Measurements from ENCODE around the gene TPCN2.
"Not testable (repeated sequence)": the region's sequence is repeated elsewhere in the genome, so short reads cannot be mapped to it uniquely, and the experiment has no call there.

The TPCN2 gene

DNA sequence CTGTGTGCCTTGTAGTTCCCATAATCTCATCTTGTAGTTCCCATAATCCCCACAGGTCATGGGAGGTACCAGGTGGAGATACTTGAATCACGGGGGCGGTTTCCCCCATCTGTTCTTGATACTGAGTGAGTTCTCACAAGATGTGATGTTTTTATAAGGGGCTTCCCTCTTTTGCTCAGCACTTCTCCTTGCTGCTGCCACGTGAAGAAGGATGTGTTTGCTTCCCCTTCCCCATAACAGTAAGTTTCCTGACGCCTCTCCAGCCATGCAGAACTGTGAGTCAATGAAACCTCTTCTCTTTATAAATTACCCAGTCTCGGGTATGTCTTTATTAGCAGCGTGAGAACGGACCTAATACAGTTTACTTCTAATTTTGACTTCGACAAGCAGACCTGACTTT lies 93.0 kb downstream of the TPCN2 start:
- Histone ChIP-seq H3K27me3 (ENCODE audit: insufficient read depth, low read depth, severe bottlenecking) (no peaks in the 10 kb centered on the region), H3K27ac (no peak overlapping the region), H3K36me3 (no peaks in the 10 kb centered on the region), H3K4me3 (ENCODE audit: low read depth, low read length) (no peak overlapping the region), H3K9me3 (ENCODE audit: severe bottlenecking) (peaks cover 10% of the 10 kb centered on the region)
- DNase-seq: peak; percentile 38
- TF ChIP-seq, protein P1, sequence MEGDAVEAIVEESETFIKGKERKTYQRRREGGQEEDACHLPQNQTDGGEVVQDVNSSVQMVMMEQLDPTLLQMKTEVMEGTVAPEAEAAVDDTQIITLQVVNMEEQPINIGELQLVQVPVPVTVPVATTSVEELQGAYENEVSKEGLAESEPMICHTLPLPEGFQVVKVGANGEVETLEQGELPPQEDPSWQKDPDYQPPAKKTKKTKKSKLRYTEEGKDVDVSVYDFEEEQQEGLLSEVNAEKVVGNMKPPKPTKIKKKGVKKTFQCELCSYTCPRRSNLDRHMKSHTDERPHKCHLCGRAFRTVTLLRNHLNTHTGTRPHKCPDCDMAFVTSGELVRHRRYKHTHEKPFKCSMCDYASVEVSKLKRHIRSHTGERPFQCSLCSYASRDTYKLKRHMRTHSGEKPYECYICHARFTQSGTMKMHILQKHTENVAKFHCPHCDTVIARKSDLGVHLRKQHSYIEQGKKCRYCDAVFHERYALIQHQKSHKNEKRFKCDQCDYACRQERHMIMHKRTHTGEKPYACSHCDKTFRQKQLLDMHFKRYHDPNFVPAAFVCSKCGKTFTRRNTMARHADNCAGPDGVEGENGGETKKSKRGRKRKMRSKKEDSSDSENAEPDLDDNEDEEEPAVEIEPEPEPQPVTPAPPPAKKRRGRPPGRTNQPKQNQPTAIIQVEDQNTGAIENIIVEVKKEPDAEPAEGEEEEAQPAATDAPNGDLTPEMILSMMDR (IDR thresholded peaks at IDR 0.05; ENCODE audit: low read depth, low read length): no peak

DNA sequence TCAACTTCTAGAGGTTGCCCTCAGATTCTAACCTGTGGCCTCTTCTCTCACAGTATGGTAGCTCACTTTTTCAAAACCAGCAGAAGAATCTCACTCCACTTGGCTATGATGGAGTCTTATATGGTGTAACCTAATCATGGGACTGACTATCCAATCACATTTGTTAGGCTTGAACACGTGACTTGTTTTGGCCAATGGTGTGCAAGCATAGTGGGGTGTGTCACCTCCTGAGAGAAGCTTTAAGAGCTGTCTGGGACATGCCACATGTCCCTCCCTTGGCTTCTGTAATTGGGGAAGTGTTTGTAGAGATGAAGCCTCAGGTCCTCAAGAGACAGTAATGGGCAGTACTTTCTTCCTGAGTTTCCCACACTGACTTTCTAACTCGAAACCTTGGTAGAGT lies 94.2 kb downstream of the TPCN2 start:
- TF ChIP-seq, protein P1 (IDR thresholded peaks at IDR 0.05; ENCODE audit: low read depth, low read length): no peak
- Histone ChIP-seq H3K36me3 (no peaks in the 10 kb centered on the region), H3K4me3 (ENCODE audit: low read depth, low read length) (no peak overlapping the region), H3K9me3 (ENCODE audit: severe bottlenecking) (peaks cover 18% of the 10 kb centered on the region), H3K27ac (no peak overlapping the region), H3K27me3 (ENCODE audit: insufficient read depth, low read depth, severe bottlenecking) (no peaks in the 10 kb centered on the region)
- DNase-seq: no peak

DNA sequence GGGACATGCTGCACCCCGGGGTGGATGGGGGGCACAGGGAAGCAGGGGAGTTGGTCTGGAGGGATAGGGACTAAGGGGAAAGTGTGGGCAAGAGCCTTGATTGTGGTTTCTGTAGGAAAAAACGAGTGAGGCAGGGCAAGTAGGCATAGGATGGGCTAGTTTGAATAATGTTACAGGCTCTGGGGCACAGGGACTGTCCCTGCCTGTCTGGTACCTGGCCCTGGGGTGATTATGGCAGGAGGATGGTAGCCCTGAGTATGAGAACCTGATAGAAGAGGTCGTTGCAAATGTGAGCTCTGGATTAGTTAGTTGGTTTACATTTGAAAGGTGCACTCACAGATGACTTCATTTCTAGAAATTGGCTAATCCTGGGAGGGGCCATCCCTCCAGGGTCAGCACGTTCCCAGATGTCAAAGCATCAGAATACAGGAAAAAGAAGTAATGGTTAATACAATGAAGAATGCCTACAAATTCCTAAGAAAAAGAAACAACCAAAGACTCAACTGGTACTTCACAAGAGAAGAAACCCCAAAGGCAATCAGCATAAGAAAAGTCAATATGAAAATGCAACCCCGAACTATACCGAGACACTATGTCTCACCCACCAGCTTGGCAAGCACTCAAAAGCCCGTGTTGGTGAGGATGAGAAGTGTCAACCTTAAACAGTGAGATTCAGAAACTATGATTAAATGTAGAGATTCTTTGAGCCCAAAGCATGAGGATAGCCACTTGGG lies 95.8 kb downstream of the TPCN2 start:
- no peak for DNase-seq
- TF ChIP-seq, protein P1 (IDR thresholded peaks at IDR 0.05; ENCODE audit: low read depth, low read length): no peak
- Histone ChIP-seq H3K4me3 (ENCODE audit: low read depth, low read length) (no peak overlapping the region), H3K36me3 (no peaks in the 10 kb centered on the region), H3K9me3 (ENCODE audit: severe bottlenecking) (peaks cover 19% of the 10 kb centered on the region), H3K27ac (no peak overlapping the region), H3K27me3 (ENCODE audit: insufficient read depth, low read depth, severe bottlenecking) (no peaks in the 10 kb centered on the region)

DNA sequence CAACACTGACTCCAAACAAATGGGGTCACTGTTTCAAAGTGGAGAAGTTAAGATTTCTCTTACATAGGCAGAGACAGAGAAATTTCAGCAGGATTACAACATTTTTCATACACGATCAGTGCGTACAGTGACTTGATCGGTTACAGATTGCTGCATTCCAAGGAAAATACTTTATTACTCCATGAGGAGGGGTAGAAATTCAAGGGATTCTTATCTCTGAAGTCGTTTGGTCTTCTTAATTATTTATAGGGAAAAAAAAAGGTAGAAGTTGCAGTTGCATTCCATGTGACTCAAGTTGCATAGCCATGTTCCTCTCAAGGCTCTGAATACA lies 96.3 kb downstream of the TPCN2 start:
- TF ChIP-seq, protein P1 (IDR thresholded peaks at IDR 0.05; ENCODE audit: low read depth, low read length): no peak
- no peak overlapping the region for H3K27ac ChIP-seq

DNA sequence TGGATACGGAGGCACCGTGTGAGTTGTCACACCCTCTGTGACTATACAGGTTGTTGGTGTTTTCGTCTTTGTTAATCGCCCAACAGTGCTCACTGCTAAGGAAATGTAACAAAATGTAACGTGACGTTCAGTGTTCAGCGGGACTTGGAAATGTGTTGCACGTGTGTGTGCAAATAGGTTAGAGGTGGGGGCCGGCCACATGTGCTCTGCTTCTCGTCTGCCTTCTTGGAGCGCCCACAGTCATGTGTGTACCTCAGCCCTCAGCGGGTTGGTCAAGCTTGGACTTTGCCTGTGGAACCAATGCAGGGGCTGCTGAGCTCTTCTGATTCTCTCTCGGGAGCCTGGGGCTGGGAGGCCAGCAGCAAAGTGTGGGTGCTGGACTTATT lies 99.6 kb downstream of the TPCN2 start:
- no peak overlapping the region for H3K4me3 ChIP-seq (ENCODE audit: low read depth, low read length)
- H3K36me3 ChIP-seq: no peaks in the 10 kb centered on the region
- peaks cover 22% of the 10 kb centered on the region for H3K9me3 ChIP-seq (ENCODE audit: severe bottlenecking)
- TF ChIP-seq, protein P1 (IDR thresholded peaks at IDR 0.05; ENCODE audit: low read depth, low read length): no peak
- DNase-seq: no peak
- H3K27ac ChIP-seq: no peak overlapping the region
- no peaks in the 10 kb centered on the region for H3K27me3 ChIP-seq (ENCODE audit: insufficient read depth, low read depth, severe bottlenecking)

More for the DNA sequence above, 96.3 kb downstream of the TPCN2 start:
- DNase-seq: no peak
- no peak overlapping the region for H3K4me3 ChIP-seq (ENCODE audit: low read depth, low read length)
- H3K9me3 ChIP-seq (ENCODE audit: severe bottlenecking): peaks cover 19% of the 10 kb centered on the region
- H3K27me3 ChIP-seq (ENCODE audit: insufficient read depth, low read depth, severe bottlenecking): no peaks in the 10 kb centered on the region
- H3K36me3 ChIP-seq: no peaks in the 10 kb centered on the region

DNA sequence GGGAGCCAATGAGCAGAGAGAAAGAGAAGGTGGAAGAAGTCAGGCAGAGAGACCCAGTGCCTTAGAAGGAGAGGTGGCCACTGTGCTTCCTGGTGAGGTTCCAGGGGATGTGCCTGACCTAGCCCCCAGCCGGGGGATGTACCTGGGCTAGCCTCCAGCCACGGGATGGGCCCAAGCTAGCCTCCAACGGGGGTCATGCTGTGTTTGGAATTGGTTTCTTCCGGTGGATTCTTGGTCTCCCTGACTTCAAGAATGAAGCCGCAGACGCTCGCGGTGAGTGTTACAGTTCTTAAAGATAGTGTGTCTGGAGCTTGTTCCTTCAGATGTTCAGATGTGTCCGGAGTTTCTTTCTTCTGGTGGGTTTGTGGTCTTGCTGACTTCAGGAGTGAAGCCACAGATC lies 100.1 kb downstream of the TPCN2 start:
- H3K36me3 ChIP-seq: no peaks in the 10 kb centered on the region
- H3K27me3 ChIP-seq (ENCODE audit: insufficient read depth, low read depth, severe bottlenecking): no peaks in the 10 kb centered on the region
- no peak overlapping the region for H3K27ac ChIP-seq
- TF ChIP-seq, protein P1 (IDR thresholded peaks at IDR 0.05; ENCODE audit: low read depth, low read length): no peak
- peaks cover 22% of the 10 kb centered on the region for H3K9me3 ChIP-seq (ENCODE audit: severe bottlenecking)
- H3K4me3 ChIP-seq (ENCODE audit: low read depth, low read length): no peak overlapping the region
- DNase-seq: no peak

DNA sequence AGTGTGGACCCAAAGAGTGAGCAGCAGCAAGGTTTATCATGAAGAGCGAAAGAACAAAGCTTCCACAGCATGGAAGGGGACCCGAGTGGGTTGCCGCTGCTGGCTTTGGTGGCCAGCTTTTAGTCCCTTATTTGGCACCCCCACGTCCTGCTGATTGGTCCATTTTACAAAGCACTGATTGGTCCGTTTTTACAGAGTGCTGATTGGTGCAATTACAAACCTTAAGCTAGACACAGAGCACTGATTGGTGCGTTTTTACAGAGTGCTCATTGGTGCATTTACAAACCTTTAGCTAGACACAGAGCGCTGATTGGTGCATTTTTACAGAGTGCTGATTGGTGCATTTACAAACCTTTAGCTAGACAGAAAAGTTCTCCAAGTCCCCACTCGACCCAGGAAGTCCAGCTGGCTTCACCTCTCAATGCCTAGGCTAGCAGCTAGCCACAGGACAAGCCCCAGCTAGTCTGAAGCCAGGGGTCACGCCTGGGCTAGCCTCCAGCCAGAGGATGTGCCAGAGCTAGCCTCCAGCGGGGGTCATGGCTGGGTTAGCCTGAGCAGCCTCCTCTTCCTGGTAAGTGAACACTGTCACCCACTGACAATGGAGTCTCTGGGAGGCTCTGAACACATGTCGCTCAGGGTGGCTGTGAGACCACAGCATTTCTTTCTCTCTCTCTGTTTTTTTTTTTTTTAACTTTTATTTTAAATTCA lies 100.8 kb downstream of the TPCN2 start:
- peaks cover 22% of the 10 kb centered on the region for H3K9me3 ChIP-seq (ENCODE audit: severe bottlenecking)

More for the DNA sequence above, 100.8 kb downstream of the TPCN2 start:
- not testable (repeated sequence) for H3K27me3 ChIP-seq (ENCODE audit: insufficient read depth, low read depth, severe bottlenecking); DNase-seq; H3K27ac ChIP-seq; H3K36me3 ChIP-seq; H3K4me3 ChIP-seq (ENCODE audit: low read depth, low read length)
